HUES6 (cell line): ENCODE results near the gene NPAP1.
A peak's percentile ranks its signal among the peaks of the same experiment; 100 is the strongest.

ENCODE experiments used
- H3K27ac ChIP-seq: 2 replicates; pipeline ENCODE4 v1.7.0; 2013; ENCODE audit warnings: low read depth, mild to moderate bottlenecking, low read length, inconsistent platforms
- H3K27me3 ChIP-seq: 2 replicates; pipeline ENCODE4 v1.6.1; 2013; ENCODE audit warnings: low read length; ENCODE audit not compliant: control insufficient read depth, insufficient read depth
- H3K36me3 ChIP-seq: 2 replicates; pipeline ENCODE4 v1.6.1; 2013; ENCODE audit warnings: low read length; ENCODE audit not compliant: control insufficient read depth, insufficient read depth
- H3K4me1 ChIP-seq: 2 replicates; pipeline ENCODE4 v1.6.1; 2013; ENCODE audit warnings: low read length; ENCODE audit not compliant: control insufficient read depth, insufficient read depth
- H3K4me3 ChIP-seq: 2 replicates; pipeline ENCODE4 v1.5.1; 2013; ENCODE audit warnings: low read depth, low read length
- H3K9ac ChIP-seq: one replicate; pipeline ENCODE4 v1.6.1; 2013; ENCODE audit warnings: mild to moderate bottlenecking, low read length
- H3K9me3 ChIP-seq: 2 replicates; pipeline ENCODE4 v1.6.1; 2013; ENCODE audit warnings: low read depth, low read length; ENCODE audit not compliant: control insufficient read depth, insufficient read depth

The NPAP1 gene

GRCh38 chr15:24683736-24684135 is 8.2 kb downstream of the NPAP1 start:
- Histone ChIP-seq H3K27ac (peak overlapping the region; percentile 59; the same call in 1 of the 2 replicates), H3K4me3 (no peak overlapping the region), H3K4me1 (peaks cover 4% of the 10 kb centered on the region), H3K36me3 (peaks cover 5% of the 10 kb centered on the region; the same call in 1 of the 2 replicates), H3K27me3 (no peaks in the 10 kb centered on the region), H3K9me3 (peaks cover 18% of the 10 kb centered on the region; the same call in 1 of the 2 replicates), H3K9ac (peak overlapping the region; percentile 57)

- H3K27me3 ChIP-seq, result no peaks in the 10 kb centered on the region
- peaks cover 14% of the 10 kb centered on the region; the same call in 1 of the 2 replicates for H3K9me3 ChIP-seq
- peaks cover 4% of the 10 kb centered on the region for H3K4me1 ChIP-seq
- no peak overlapping the region for H3K9ac ChIP-seq
- peak overlapping the region; percentile 58; the same call in 1 of the 2 replicates for H3K27ac ChIP-seq
- H3K36me3 ChIP-seq, result peaks cover 5% of the 10 kb centered on the region; the same call in 1 of the 2 replicates
- H3K4me3 ChIP-seq, result no peak overlapping the region
Observed at GRCh38 chr15:24684313-24684712, 8.7 kb downstream of the NPAP1 start.

- Histone ChIP-seq H3K27ac (peak overlapping the region; percentile 80; the same call in 1 of the 2 replicates), H3K9me3 (peaks cover 7% of the 10 kb centered on the region), H3K9ac (peak overlapping the region; percentile 41), H3K4me3 (no peak overlapping the region), H3K36me3 (no peaks in the 10 kb centered on the region), H3K27me3 (no peaks in the 10 kb centered on the region), H3K4me1 (peaks cover 14% of the 10 kb centered on the region)
Observed at GRCh38 chr15:24696201-24696600, 20.6 kb downstream of the NPAP1 start.

- Histone ChIP-seq H3K27me3 (no peaks in the 10 kb centered on the region), H3K9me3 (peaks cover 3% of the 10 kb centered on the region), H3K9ac (peak overlapping the region; percentile 41)
Observed at GRCh38 chr15:24696842-24697241, 21.3 kb downstream of the NPAP1 start.

GRCh38 chr15:24718289-24719082 is 42.9 kb downstream of the NPAP1 start:
- Histone ChIP-seq H3K9me3 (peaks cover 30% of the 10 kb centered on the region; the same call in 1 of the 2 replicates), H3K9ac (no peak overlapping the region), H3K4me1 (peaks cover 6% of the 10 kb centered on the region; the same call in 1 of the 2 replicates), H3K27ac (no peak overlapping the region), H3K27me3 (no peaks in the 10 kb centered on the region), H3K36me3 (no peaks in the 10 kb centered on the region), H3K4me3 (no peak overlapping the region)

More at GRCh38 chr15:24696842-24697241, 21.3 kb downstream of the NPAP1 start:
- no peaks in the 10 kb centered on the region for H3K36me3 ChIP-seq
- H3K4me3 ChIP-seq, result no peak overlapping the region
- peaks cover 14% of the 10 kb centered on the region for H3K4me1 ChIP-seq
- peak overlapping the region; percentile 80; the same call in 1 of the 2 replicates for H3K27ac ChIP-seq

GRCh38 chr15:24729760-24730159 is 54.2 kb downstream of the NPAP1 start:
- Histone ChIP-seq H3K9me3 (peaks cover 32% of the 10 kb centered on the region; the same call in 1 of the 2 replicates), H3K4me1 (no peaks in the 10 kb centered on the region), H3K27ac (no peak overlapping the region), H3K9ac (no peak overlapping the region), H3K36me3 (no peaks in the 10 kb centered on the region), H3K27me3 (no peaks in the 10 kb centered on the region), H3K4me3 (no peak overlapping the region)
